Liver (tissue), 3 donors: ENCODE results near the gene MAPK4.

ENCODE experiments used
- GABPA ChIP-seq, 2 donors: IDR thresholded peaks in 1 of 2; conservative IDR thresholded peaks in 1 of 2; 2 replicates each; pipeline ENCODE4 v1.6.1; 2016; ENCODE audit warnings: antibody characterized with exemption in 2 of 2, mild to moderate bottlenecking in 1 of 2, moderate library complexity in 1 of 2
- TAF1 ChIP-seq: conservative IDR thresholded peaks from 2 replicates; pipeline ENCODE4 v1.6.1; 2016; ENCODE audit warnings: antibody characterized with exemption, mild to moderate bottlenecking
- TF ChIP-seq, protein P1 (sequence below): fragments of 150-350 bp; IDR thresholded peaks from 2 replicates; pipeline ENCODE4 v1.5.1; 2017; ENCODE audit warnings: improper control_type of control experiment, low read depth, low read length; ENCODE audit not compliant: missing input control
- donor health status: healthy.
- donor health status: healthy.

DNA sequence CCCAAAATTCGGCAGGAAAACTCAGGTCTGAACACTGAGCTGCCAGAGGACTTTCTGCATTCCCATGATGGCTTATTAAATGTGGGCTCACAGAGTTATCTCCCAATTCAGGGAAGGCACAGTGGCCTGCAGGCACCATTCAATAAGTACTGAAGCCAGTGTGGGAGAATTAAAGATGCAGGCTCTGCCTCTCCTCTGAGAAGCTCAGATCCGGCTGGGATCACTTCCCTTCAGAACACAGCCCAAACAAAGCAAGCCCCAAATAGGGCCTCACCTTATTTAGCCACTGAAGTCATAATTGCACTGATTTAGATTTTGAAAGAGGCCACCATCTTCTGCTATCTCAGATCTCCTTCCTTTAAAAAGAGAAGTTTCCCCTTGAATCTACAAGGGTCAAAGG lies 94.3 kb downstream of the MAPK4 start:
- no peak for TF ChIP-seq GABPA (IDR thresholded peaks at IDR 0.05 in 1 of 2, conservative IDR thresholded peaks at IDR 0.05 in 1 of 2)
- TF ChIP-seq, protein P1, sequence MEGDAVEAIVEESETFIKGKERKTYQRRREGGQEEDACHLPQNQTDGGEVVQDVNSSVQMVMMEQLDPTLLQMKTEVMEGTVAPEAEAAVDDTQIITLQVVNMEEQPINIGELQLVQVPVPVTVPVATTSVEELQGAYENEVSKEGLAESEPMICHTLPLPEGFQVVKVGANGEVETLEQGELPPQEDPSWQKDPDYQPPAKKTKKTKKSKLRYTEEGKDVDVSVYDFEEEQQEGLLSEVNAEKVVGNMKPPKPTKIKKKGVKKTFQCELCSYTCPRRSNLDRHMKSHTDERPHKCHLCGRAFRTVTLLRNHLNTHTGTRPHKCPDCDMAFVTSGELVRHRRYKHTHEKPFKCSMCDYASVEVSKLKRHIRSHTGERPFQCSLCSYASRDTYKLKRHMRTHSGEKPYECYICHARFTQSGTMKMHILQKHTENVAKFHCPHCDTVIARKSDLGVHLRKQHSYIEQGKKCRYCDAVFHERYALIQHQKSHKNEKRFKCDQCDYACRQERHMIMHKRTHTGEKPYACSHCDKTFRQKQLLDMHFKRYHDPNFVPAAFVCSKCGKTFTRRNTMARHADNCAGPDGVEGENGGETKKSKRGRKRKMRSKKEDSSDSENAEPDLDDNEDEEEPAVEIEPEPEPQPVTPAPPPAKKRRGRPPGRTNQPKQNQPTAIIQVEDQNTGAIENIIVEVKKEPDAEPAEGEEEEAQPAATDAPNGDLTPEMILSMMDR: no peak
- no peak for TF ChIP-seq TAF1
